GM21390 (cell line): Measurements from ENCODE around the gene RAB17.
"Not testable (repeated sequence)": the region's sequence is repeated elsewhere in the genome, so short reads cannot be mapped to it uniquely, and the experiment has no call there.

Experiments
- ATAC-seq: cut with Tn5 transposase; IDR thresholded peaks from one replicate; pipeline ENCODE4 v1.9.1; 2021; ENCODE audit not compliant: unreplicated experiment

The RAB17 gene

DNA sequence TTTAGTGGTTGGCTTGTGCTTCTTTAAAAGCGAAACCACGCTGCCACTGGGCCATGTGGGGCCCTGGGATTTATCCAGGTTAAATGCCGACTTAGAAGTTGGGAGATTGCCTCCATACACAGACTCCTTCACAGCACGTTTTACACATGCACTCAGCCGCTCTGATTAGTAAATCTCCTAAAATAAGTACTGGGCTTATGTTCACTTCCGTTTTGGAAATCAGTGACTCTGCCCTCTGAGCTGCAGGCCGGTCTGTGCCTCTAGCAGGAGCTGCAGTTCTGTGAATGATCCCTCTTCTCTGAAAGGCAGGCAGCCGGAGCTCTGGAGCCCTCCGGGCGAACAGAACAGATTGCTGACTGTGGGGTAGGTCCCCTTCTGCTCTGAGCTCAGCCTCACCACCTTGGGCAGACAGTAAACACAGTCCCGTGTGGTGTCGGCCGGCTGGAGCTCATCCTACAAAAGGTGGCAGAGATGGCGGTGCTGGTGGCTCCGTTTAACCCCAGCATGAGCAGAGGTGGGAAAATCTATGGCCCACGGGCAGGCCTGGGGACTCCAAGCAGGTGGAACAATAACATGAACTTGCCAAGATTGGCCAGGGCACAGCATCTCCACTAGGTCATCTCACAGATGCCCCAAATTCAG lies 9.8 kb upstream of the RAB17 start:
- no peak for ATAC-seq

DNA sequence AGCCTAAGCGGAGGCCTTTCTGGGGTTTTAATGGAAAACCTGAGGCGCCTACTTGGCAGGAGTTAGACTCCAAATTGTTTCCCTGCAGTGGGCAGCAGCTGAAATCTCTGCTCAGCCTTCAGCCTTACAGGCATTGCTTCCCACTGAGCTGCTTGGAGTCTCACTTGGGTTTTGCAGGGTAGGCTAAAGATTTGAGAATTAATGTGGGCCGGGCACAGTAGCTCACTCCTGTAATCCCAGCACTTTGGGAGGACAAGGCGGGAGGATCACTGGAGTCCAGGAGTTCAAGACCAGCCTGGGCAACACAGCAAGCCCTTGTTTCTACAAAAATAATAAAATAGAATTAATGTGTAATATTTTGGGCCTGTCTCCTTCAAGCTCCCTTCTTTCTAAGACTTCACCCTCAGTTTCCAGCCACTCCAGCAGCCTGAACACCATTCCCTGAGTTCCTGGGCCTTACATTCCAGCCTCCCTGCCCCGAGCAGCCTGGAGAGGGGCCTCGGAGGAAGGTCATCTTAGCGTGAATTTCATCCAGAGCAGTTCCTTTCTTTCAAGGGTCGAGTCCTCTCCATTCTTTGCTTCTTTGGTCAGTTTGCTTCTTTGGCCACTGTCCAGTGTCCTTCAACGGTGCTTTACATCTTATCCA lies 9.1 kb upstream of the RAB17 start:
- ATAC-seq: no peak

DNA sequence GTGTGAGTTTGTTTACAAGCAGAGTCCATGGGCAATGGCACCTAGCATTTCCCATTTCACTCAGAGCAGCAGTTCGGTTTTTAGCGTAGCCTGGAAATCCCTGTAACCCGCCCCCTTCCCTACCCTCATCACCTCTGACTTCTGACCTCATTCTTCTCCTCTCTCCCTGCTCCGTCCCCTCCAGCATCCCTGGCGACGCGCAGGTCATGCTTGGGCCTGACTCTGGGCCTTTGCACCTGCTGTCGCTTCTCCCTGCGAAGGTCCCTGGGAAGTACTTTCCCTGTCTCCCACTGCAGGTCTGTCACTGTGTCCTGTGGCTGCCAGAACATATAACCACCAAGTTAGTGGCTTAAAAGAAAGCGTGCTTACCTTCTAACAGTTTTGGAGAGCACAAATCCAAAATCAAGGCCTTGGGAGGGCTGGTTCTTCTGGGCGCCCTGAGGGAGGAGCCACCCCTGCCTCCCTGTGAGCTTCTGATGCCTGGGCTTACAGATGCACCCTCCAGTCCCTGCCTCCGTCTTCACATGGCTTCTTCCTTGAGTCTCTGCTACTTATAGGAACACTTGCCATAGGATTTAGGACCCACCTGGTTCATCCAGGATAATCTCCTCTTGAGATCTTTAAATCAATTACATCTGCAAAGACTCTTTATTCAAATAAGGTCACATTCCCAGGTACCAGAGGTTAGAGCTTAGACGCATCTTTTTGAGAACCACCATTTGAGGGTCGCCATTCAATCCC lies 8.1 kb upstream of the RAB17 start:
- ATAC-seq: no peak

DNA sequence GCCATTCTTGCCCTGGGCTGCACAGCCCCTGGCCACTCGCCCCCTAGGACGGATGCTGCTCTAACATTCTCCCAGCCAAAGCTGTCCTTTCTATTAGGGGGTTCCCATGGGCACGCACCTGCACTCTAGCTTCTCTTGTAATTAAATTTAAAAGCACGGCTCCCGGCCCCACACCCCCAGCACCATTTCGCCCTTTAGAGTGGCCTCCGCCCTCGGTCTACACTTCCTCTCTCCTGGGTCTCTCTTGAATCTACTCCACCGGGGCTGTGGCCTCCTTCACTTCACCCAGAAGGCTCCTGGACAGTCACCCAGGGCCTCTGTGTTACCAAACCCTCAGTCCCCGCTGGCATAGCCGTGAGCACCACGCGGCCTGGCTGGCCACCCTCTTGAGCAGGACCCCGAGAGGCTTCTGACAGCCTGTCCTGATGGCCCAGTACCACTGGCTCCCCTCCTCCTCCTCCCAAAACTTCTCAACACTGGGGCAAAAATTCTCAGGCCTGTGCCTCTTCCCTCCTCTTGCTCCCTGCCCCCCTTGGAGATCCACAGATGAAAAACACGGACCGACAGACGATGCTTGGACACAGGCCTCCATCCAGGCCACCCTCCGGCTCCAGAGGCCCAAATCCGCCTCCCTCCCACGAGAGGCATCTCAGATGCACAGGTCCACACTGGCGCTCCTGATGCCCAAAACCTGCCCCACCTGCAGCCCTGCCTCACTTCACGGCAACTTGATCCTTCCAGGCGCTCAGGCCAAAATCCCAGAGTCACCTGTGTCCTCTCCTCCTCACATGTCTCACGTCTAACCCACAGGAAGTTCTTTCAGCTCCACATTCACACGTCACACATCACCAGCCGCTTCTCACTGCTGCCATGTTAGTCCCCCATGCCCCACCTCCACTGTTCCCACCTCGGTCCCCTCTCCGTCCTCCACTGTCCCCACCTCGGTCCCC lies 6.9 kb upstream of the RAB17 start:
- no peak for ATAC-seq

DNA sequence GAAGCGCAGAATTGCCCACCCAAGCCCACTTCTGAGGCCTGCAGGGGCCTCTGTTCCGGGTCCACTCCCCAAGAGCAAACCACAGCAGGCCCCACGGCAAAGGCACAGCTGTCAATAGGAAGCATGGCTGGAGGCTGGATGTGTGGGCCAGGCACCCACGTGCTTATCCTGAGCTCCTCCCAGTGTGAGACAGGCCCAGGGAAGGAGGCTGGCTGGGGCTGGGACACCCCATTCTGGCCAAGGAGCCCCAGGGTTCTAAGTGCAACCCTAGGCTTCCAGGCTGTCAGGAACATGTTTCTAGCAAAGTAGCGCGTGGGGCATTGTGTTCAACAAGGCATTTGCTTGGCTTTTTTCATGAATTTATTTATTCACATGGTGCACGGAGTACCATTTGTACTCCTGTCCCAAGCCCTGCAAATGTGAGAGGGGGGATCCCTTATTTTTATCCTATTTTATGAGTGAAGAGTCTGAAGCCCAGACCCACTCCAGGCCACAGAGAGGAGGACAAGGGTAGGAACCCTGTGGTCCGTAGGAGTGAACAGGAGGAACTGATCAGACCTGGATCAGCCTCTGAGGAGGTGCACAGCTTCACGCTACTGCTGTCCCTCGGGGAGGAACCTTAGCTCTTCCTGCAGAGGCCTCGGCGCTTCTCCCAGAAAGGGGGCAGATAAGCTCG lies 6.1 kb upstream of the RAB17 start:
- ATAC-seq: no peak

DNA sequence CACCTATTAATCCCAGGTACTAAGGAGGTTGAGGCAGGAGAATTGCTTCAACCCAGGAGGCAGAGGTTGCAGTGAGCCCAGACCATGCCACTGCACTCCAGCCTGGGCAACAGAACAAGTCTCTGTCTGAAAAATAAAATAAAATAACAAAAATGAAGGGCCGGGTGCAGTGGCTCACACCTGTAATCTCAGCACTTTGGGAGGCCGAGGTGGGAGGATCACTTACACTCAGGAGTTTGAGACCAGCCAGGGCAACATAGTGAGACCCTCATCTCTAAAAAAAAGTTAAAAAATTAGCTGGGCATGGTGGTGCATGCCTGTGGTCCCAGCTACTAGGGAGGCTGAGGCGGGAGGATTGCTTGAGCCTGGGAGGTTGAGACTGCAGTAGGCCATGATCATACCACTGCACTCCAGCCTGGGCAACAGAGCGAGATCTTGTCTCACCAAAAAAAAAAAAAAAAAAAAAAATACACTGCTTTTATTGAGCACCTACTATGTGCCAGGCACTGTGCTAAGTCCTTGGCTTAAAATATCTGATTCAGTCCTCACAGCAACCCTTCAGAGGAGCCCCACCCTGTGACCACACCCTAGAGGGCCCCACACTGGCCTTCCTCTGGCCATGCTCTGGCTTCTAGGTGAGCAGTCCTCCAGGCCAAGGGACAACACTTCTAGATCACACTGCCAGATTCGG lies 5.4 kb upstream of the RAB17 start:
- ATAC-seq: not testable (repeated sequence)

DNA sequence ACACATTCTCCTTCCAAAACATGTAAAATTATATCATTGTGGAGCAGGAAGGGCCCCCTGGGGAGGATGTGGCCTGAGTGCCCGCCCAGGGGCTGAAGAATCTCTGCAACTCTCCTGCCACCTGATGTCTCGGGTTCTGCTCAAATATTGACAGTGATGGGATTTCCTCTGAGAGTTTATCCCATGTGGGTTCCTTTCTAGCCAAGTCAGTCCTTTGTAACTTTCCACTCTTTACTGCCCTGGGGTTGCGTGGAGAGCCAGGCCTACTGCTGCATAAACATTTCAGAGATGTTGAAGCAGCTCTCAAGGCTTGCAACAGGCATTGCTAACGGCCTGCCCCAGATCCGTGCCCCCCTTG lies 4.0 kb upstream of the RAB17 start:
- ATAC-seq: no peak

DNA sequence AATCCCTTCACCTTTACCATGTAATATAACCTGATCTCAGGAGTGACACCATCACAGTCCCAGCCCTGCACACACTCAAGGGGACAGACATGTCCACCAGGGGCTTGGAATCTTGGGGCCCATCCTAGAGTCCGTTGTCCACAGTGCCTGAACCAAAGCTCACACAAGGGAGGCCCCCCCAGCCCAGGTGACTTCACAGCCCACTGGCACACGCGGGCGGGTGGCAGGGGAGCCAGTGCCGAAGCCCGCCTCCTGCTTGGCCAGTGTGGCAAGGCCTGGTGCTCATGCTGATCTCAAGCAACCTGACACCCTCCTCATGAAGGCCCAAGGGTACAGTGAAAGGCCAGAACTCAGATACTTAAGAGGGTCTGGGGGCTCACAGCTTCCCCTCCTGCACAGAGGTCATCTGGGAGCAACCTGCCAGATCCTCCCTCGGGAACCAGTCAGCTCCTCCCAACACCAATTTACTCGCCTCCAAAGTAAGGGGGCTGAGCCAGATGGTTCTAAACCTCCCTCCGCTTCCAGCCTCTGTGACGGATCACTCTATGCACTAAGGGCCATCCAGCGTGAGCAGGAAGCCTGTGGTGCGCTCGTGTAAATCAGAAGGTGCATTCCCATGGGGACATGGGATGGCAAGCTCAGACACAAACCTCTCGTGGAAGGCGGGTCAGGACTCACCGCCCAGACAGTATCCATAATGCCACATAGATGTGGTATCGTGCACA lies 3.2 kb upstream of the RAB17 start:
- no peak for ATAC-seq

DNA sequence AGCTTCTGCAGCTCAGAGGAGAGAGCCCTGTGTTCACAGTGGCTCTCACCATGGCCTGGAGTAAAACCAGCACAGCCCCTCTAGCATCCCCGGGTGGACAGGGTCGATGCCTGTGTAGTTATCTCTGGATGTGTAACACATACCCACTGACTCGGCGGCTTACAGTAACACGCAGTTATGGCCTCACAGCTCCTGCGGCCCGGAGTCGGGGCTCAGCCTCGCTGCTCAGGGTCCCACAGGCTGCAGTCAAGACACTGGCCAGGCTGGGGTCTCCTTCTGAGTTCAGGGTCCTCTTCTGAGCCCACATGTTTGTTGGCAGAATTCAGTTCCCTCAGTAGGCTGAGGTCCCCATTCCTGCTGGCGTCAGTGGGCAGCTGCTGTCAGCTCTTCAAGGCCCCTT lies 2.5 kb upstream of the RAB17 start:
- no peak for ATAC-seq

DNA sequence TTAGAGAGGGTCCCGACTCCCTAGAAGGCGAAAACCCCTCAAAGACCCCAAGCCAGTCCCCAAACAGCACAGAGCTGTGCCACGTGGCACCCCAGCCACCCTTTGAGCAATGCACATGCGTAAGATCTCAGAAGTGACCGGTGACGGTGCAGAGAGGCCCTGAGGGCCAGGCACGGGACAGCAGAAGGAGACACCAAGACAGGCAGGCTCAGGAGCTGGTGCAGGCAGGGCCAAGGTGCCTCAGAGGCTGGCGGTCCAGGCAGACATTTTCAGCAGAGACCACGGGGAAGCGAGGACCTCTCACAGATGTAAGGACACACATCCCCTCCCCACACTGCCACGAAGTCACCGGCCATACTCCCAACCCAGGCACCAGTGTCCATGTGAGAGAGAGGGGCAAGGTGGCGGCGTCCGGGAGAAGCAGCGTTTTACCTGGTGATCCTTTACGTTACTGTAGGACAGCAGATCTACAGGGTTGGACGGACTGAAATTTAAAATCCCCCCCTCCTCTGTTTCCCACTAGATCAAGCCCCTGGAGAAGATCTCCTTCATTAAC lies 2.0 kb upstream of the RAB17 start:
- no peak for ATAC-seq

DNA sequence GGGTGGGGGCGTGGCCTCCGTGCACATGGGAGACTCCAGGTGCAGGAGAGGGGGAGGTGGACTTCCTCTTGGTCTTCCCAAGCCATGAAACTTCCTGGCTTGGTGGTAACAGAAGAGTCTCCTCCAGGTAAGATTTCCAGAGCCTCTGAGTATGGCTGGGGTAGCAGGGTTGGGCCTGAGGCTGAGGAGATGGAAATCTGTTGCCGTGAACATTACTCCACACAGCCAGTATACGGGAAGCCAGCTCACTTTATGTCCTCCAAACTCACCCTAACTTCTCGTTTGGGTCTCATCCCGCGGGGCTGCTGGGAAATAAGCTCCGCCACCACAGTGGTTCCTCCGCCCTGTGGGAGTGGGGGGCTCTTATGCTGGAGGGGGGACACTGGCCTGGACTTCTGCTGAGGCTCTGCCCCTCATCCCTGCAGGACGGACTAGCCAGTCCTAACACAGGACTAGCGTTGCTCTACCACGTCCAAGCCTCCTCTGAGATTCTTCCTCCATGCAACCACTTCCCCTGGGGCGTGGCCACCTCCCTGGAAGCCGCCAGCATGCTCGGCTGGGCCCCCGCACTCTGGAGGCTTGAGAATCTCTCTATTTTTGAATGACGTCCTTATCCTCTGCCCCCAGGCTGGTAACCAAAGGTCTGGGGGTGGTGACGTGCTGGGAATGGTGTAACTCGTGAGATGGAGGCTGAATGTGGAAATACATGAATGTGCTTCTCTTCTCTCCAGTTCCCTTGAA lies 777 bp upstream of the RAB17 start:
- no peak for ATAC-seq

DNA sequence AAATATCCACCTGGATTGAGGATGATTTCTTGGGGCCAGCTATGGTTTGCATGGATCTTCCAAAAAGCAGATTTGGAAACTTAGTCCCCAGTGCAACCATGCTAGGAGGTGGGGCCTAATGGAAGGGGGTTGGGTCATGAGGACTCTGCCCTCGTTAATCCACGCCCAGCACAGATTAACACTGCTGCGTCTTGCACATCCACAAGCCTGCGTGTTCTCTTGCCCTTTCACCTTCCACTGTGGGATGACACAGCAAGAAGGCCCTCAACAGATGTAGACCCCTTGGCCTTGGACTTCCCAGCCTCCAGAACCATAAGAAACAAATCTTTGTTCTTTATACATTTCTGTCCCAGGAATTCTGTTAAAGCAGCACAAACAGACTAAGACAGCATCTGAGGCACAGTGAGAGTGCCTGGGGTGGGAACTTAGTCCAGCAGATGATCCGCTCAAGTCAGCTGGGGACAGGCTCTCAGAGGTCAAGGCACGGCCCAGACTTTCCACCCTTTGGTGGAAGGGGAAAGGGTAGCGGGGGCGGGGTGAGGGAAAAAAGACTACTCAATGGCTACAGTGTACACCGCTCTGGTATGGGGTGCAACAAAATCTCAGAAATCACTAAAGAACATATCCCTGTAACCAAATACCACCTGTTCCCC lies 2.4 kb downstream of the RAB17 start:
- no peak for ATAC-seq

DNA sequence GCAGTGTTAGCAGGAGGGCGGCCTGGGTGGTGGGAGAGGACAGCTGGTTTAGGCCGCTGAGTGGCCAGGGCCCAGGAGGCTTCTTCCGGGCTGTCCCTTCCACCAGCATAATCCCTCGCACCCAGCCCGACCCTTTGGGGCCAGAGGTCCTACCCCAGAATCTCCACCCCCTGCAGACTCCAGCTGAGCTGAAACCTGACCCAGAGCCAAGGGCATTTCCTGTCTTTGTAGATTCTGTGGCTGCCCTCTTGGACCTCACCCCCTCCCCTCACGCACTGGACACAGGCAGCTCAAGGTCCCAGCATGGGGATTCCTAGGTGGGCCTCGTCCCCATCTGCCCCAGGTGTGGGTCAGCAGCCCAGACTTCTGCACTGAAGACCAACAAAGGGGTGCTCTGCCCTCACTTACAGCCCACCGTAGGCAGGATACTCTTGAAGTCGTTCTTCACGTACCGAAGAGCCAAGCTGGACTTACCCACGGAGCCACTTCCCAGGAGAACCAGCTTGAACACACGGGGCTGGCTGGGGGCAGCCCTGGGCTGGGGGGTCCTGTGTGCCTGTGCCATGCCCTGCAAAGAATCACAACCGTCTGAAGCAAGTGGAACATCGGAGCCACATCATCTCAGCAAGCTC lies 4.8 kb downstream of the RAB17 start:
- no peak for ATAC-seq

DNA sequence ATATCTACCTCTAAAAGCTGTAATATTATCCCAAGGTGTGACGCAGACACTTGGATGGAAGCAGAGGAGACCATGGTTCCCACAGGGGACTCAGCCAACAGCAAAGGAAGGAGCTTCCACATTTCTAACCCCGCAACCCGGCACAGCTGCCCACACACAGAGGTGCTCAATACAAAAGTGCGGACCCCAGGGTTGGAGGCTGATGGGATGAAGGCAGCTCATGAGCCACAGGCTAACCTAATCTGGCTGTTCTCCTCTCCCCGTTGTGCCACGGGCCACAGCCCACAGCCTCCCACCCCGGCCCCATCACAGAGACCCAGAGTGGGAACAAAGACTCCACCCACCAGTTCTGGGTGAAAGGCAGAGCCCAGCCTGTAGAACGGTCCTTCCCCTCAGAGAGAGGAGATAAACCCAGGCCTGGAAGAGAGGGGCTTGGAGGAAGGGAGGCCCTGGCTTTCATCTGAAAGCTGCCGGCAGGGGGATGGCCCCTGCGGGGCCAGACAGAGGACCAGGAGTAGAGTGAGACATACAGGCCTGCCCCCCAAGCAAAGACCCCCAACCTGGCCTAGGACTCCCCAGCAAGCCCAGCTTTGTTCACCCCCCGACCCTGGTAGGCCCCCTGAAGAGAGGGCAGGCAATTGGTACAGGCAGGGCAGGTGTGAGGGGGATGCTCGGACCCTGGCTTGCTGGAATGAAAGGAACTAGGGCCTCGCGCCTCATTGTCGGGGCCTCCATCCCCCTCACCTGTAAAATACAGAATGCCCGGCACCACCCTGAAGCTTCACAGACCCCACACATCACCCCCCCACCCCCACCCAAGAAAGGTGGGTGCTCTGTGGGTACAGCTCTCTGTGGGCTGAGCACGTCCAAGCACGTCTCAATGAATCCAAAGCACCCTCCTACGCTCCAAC lies 6.9 kb downstream of the RAB17 start:
- ATAC-seq: no peak

DNA sequence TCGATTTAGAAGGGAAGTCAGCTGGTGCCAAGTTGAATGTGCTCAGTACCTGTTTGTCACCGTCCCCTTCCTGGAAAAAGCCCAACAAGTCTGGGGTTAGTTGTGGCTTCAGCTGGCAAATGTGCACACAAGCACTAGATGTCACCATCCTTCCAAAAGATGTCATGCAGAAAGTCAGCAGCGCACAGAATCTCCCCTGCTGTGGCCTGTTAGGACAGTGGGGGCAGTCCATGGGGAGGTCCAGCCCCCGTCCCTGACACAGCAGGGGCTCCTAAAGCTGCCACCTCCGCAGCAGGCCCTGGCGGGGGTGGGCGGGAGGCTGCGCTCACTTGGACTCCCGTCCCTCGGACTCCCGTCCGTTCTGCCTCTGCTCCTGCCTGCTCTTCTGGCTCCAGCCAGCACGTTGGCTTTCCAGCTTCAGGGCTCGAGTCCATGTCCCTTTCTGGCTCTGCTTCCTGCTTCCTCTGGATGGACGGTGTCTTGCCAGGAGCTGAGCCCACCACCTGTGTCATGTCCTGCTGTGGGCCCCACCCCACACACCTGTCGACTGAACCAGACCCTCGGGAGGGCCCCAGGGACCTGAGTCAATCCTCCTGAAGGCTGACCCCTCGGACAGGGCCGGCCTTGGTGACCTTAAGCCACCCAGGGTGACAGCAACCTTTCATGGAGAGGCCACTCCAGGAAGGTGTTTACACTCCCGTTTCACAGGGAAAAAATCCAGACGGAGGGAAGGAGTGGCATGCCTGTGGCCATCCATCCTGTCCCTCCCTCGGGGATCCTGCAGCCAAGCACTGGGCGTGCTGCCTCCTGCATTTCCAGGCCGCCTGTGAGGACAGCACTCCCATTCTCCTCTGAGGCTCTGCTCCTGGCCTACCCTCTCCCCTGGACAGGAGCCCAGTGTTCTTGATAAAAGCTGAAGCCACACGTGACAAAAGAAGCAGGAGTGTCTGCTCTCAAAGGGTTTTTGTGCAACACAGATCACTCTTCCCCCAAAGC lies 8.5 kb downstream of the RAB17 start:
- no peak for ATAC-seq
